Measurements from ENCODE around the gene SC5D.

DNA sequence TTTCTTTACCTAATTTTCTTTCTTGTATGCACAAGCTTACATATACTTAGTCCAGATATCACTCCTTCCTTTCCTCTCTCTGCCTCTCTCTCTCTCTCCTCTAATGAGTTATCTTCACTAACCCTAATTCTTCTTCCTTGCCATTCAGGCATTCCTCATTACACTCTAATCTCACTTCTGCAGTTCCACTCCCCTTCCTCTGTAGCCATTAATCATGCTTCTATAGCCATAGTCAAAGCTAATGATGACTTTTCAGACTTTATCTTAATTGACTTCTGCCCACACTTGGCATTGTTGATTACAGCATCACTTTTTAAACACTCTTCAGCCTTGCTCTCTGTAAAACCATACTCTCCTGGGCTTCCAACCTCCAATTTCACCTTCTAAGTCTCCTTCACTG lies 35.3 kb upstream of the SC5D start:
- TF ChIP-seq POLR2AphosphoS5 (IDR thresholded peaks at IDR 0.05; ENCODE audit: low read depth, low read length), result no peak
- TF ChIP-seq POLR2A (IDR thresholded peaks at IDR 0.05; ENCODE audit: low read depth, low read length), result no peak
